PC-9 (cell line): ENCODE results near the gene TEAD2. TPM values are rescaled to one million over a fixed set of nuclear protein-coding genes. Genes with fewer than 3 reads are reported as not detected.
"Not testable (repeated sequence)": the region's sequence is repeated elsewhere in the genome, so short reads cannot be mapped to it uniquely, and the experiment has no call there.

ENCODE experiments used
- BruUV-seq: library from RNA; stranded (reverse); fragments of 400-500 nt; replicated peaks from 2 replicates; lab custom pipeline; 2021; lab: Mats Ljungman, UMichigan
- CTCF ChIA-PET: fragments of 300-600 bp; sonication (Branson Sonifier 250); formaldehyde crosslinking; loops from one replicate; lab custom pipeline; 2022; ENCODE audit warnings: antibody characterized with exemption; lab: Charles Lee
- POLR2A ChIA-PET: fragments of 300-600 bp; sonication (Branson Sonifier 250); formaldehyde crosslinking; loops from one replicate; lab custom pipeline; 2022; ENCODE audit warnings: antibody characterized with exemption; ENCODE audit not compliant: unreplicated experiment; lab: Charles Lee
- DNase-seq, 2 experiments: peaks; one replicate each; pipeline versions ENCODE4 v3.0.0 to v3.0.0-alpha.2; 2015 to 2022; ENCODE audit warnings: mixed read lengths in 1 of 2
- H2AFZ ChIP-seq: fragments of 200-600 bp; sonication (generic); 2 replicates; pipeline ENCODE4 v1.8.1; 2017; ENCODE audit warnings: antibody characterized with exemption
- H3F3A ChIP-seq: fragments of 200-600 bp; sonication (generic); 2 replicates; pipeline ENCODE4 v1.8.1; 2017; ENCODE audit warnings: antibody characterized with exemption, mild to moderate bottlenecking, low read depth; ENCODE audit not compliant: insufficient read depth
- H3K27ac ChIP-seq: fragments of 200-600 bp; sonication (generic); 2 replicates; pipeline ENCODE4 v1.6.1; 2016; ENCODE audit warnings: mixed run types
- H3K27me3 ChIP-seq: fragments of 200-600 bp; sonication (generic); 2 replicates; pipeline ENCODE4 v1.6.1; 2016; ENCODE audit warnings: low read depth, mixed run types; ENCODE audit not compliant: insufficient read depth
- H3K36me3 ChIP-seq: fragments of 200-600 bp; sonication (generic); 2 replicates; pipeline ENCODE4 v1.6.1; 2016; ENCODE audit warnings: low read depth, mixed run types
- H3K4me1 ChIP-seq: fragments of 200-600 bp; sonication (generic); replicated peaks from 2 replicates; pipeline ENCODE4 v1.6.1; 2016; ENCODE audit warnings: mixed run types; ENCODE audit not compliant: insufficient read depth
- H3K4me2 ChIP-seq: fragments of 200-600 bp; sonication (generic); 2 replicates; pipeline ENCODE4 v1.6.1; 2017; ENCODE audit warnings: mixed run types
- H3K4me3 ChIP-seq: fragments of 200-600 bp; sonication (generic); 2 replicates; pipeline ENCODE4 v1.6.1; 2016; ENCODE audit warnings: mixed run types
- H3K79me2 ChIP-seq: fragments of 200-600 bp; sonication (generic); 2 replicates; pipeline ENCODE4 v1.6.1; 2017; ENCODE audit warnings: low read depth, mixed run types
- H3K9me2 ChIP-seq: fragments of 200-600 bp; sonication (generic); 2 replicates; pipeline ENCODE4 v1.8.1; 2017; ENCODE audit warnings: mild to moderate bottlenecking; ENCODE audit not compliant: insufficient read depth
- H3K9me3 ChIP-seq: fragments of 200-600 bp; sonication (generic); 2 replicates; pipeline ENCODE4 v1.8.1; 2016; ENCODE audit warnings: low read depth; ENCODE audit not compliant: insufficient read depth
- H4K20me1 ChIP-seq: fragments of 200-600 bp; sonication (generic); 2 replicates; pipeline ENCODE4 v1.8.1; 2017; ENCODE audit not compliant: insufficient read depth
- CTCF ChIP-seq: fragments of 200-600 bp; sonication (generic); conservative IDR thresholded peaks from 2 replicates; pipeline ENCODE4 v1.6.1; 2017; ENCODE audit warnings: mixed run types, antibody characterized with exemption, mild to moderate bottlenecking, moderate library complexity
- EZH2 ChIP-seq: fragments of 200-600 bp; sonication (generic); IDR thresholded peaks from 2 replicates; pipeline ENCODE4 v1.8.0; 2017; ENCODE audit warnings: antibody characterized with exemption, low read depth
- intact Hi-C: fragments of 100-400 bp; cut with micrococcal nuclease; formaldehyde crosslinking; loops from one replicate; pipeline ENCODE4 v1.10.0; 2022; ENCODE audit not compliant: unreplicated experiment
- total RNA-seq: library from RNA; stranded (reverse); gene quantifications from 2 replicates; pipeline ENCODE4 v1.2.3, GENCODE V29; 2021

Gene TEAD2
- total RNA-seq, 1 experiment from 2014 or later: 55.6 TPM

- Histone ChIP-seq H4K20me1 (no peaks in the 10 kb centered on the region), H3K4me3 (no peak overlapping the region), H3F3A (no peaks in the 10 kb centered on the region), H3K27ac (no peak overlapping the region), H3K27me3 (peaks cover 73% of the 10 kb centered on the region), H3K4me2 (no peak overlapping the region), H3K79me2 (no peaks in the 10 kb centered on the region), H3K9me2 (no peaks in the 10 kb centered on the region), H2AFZ (no peak overlapping the region), H3K4me1 (no peaks in the 10 kb centered on the region), H3K9me3 (peaks cover 7% of the 10 kb centered on the region; the same call in 1 of the 2 replicates), H3K36me3 (no peaks in the 10 kb centered on the region)
- TF ChIP-seq EZH2: no peak
- TF ChIP-seq CTCF: peak; percentile 94
- peak in 1 of 2 experiments; percentile 61 for DNase-seq
- intact Hi-C loops: no loop called here
- no TSS peak for BruUV-seq
- POLR2A ChIA-PET: no interaction called here
- CTCF ChIA-PET: interaction anchor here (0.5 to 0.7 kb wide), 4 partner anchors 39 to 308 kb away, joined by 3 to 6 read pairs (median 4); partner anchors contain the start of genes GYS1, RUVBL2 and TEAD2
Observed at GRCh38 chr19:49301165-49301865, 60.9 kb downstream of the TEAD2 start.

- H3K4me2 ChIP-seq, H3K79me2 ChIP-seq, H2AFZ ChIP-seq, intact Hi-C loops, H3K27ac ChIP-seq, POLR2A ChIA-PET, H3K36me3 ChIP-seq, H4K20me1 ChIP-seq, H3K4me1 ChIP-seq, H3K4me3 ChIP-seq, H3K9me3 ChIP-seq, DNase-seq, H3K9me2 ChIP-seq, BruUV-seq, H3F3A ChIP-seq: not testable (repeated sequence)
- H3K27me3 ChIP-seq: peaks cover 79% of the 10 kb centered on the region
- CTCF ChIA-PET: interaction anchor here (0.7 kb wide), 1 partner anchor 179 kb away, joined by 5 read pairs; no protein-coding TSS in a partner anchor
Observed at GRCh38 chr19:49298653-49299052, 63.6 kb downstream of the TEAD2 start.

- DNase-seq: no peak
- Histone ChIP-seq H2AFZ (no peak overlapping the region), H3K27me3 (peaks cover 79% of the 10 kb centered on the region), H4K20me1 (no peaks in the 10 kb centered on the region), H3K36me3 (no peaks in the 10 kb centered on the region), H3K9me2 (no peaks in the 10 kb centered on the region), H3F3A (no peaks in the 10 kb centered on the region), H3K4me3 (no peak overlapping the region), H3K79me2 (no peaks in the 10 kb centered on the region), H3K9me3 (no peaks in the 10 kb centered on the region), H3K4me1 (no peaks in the 10 kb centered on the region), H3K4me2 (no peak overlapping the region), H3K27ac (no peak overlapping the region)
- intact Hi-C loops: no loop called here
- TF ChIP-seq EZH2 (no peak), CTCF (no peak)
- BruUV-seq: no TSS peak
- ChIA-PET CTCF (no interaction called here), POLR2A (no interaction called here)
Observed at GRCh38 chr19:49297403-49297802, 64.8 kb downstream of the TEAD2 start.
